ENCODE data around the gene DUSP19.

DNA sequence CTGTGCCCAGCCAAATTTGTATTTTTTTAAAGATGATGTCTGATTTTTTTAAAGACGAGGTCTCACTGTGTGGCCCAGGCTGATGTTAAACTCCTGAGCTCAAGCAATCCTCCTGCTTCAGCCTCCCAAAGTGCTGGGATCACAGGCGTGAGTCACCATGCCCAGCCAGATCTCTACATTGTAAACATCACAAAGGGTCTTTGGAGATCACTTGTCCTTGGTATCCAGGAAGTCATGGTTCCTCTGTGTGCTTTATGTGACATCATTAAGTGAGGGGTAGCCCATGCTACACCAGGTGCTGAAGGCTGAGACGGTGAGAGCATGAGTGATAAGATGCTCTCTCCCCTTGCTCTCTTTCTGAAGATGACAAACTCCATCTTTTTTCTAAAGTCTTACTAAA is 38.7 kb downstream of the DUSP19 start:
- TF ChIP-seq FOXA3 (CRISPR knock-in tag; IDR thresholded peaks at IDR 0.05): no peak
- no peak for TF ChIP-seq NFRKB (IDR thresholded peaks at IDR 0.05)
